ENCODE data around the gene PDK2. TPM values are rescaled to one million over a fixed set of nuclear protein-coding genes. Genes with fewer than 3 reads are reported as not detected.

Gene PDK2
- total and polyA plus RNA-seq, 2 of the 4 experiments (the other 2 are of a cell fraction): 26.7 to 104 TPM

GRCh38 chr17:50149417-50150353 lies 54.5 kb downstream of the PDK2 start:
- H2BK20ac ChIP-seq (ENCODE audit: low read depth, low read length): no peak overlapping the region
- BruUV-seq (replicated peaks): no TSS peak
- H3K27me3 ChIP-seq (ENCODE audit: control insufficient read depth, insufficient read depth, low read length): no peaks in the 10 kb centered on the region
- H3K4me3 ChIP-seq (ENCODE audit: insufficient read depth, low read depth, low read length): peak overlapping the region; percentile 86
- H3K27ac ChIP-seq (ENCODE audit: insufficient read depth, low read length): peak overlapping the region; percentile 88
- H3K9me3 ChIP-seq (ENCODE audit: control insufficient read depth, insufficient read depth, low read length): no peaks in the 10 kb centered on the region
- DNase-seq: peak; percentile 48
- ChIA-PET CTCF (interaction anchor here (0.8 to 1.6 kb wide), 2 partner anchors 11 to 12 kb away, joined by 3 to 5 read pairs; no protein-coding TSS in a partner anchor), POLR2A (ENCODE audit: unreplicated experiment) (no interaction called here)
- H2BK120ac ChIP-seq (ENCODE audit: low read depth, low read length): 0 out of 2 replicates have a peak overlapping the region, but pooled peaks have one; percentile 66
- no peak overlapping the region for H2BK15ac ChIP-seq (ENCODE audit: low read depth, low read length)
- H4K5ac ChIP-seq (ENCODE audit: low read depth, low read length): 0 out of 2 replicates have a peak overlapping the region, but pooled peaks have one; percentile 45
- peak overlapping the region; percentile 92 for H3K4ac ChIP-seq (ENCODE audit: low read depth, low read length)
- peaks cover 7 to 64% of the 10 kb centered on the region in 2 experiments; a peak in 3 of 4 replicates for H3K79me1 ChIP-seq (ENCODE audit: low read depth in 1 of 2, low read length in 2 of 2)
- H3K23ac ChIP-seq (ENCODE audit: low read depth, low read length): peak overlapping the region; percentile 76
- no peak for ATAC-seq (ENCODE audit: low read depth)
- peaks cover 27% of the 10 kb centered on the region for H3K4me1 ChIP-seq (ENCODE audit: control insufficient read depth, insufficient read depth, low read length)
- H2AK9ac ChIP-seq (replicated peaks; ENCODE audit: low read depth, low read length, poor library complexity): peak overlapping the region; percentile 96
- intact Hi-C loops (cut with micrococcal nuclease): loop anchor here (2.0 kb wide), 1 partner anchor 55 kb away; the partner anchor contains the start of gene PDK2
- H3K18ac ChIP-seq (ENCODE audit: low read depth, low read length): no peak overlapping the region; the same call in 1 of the 2 replicates
- H3K9me1 ChIP-seq (ENCODE audit: insufficient read depth, low read length): peaks cover 4% of the 10 kb centered on the region; the same call in 1 of the 2 replicates
- H2AFZ ChIP-seq (replicated peaks; ENCODE audit: low read length, poor library complexity): peak overlapping the region; percentile 84
- peak overlapping the region in 1 of 2 experiments; percentile 57; a peak in 1 of 4 replicates for H4K8ac ChIP-seq (ENCODE audit: low read depth in 2 of 2, low read length in 2 of 2)
- peak overlapping the region; percentile 90 for H3K14ac ChIP-seq (replicated peaks; ENCODE audit: low read depth, low read length)
- peak overlapping the region; percentile 89 for H3K4me2 ChIP-seq (ENCODE audit: low read depth, low read length)
- dilution Hi-C loops (cut with HindIII; ENCODE audit: low sequenced_read_pairs, unreplicated experiment): no loop called here
- H2BK5ac ChIP-seq (ENCODE audit: low read depth, low read length, poor library complexity, severe bottlenecking): peak overlapping the region; percentile 81
- peaks cover 45% of the 10 kb centered on the region for H4K20me1 ChIP-seq (ENCODE audit: insufficient read depth, low read length)
- H3K9ac ChIP-seq (ENCODE audit: low read depth, low read length): peak overlapping the region; percentile 92
- TF ChIP-seq CEBPB (IDR thresholded peaks at IDR 0.05; ENCODE audit: low read depth, low read length): no peak
- peak; percentile 61; the same call in 1 of the 2 replicates for TF ChIP-seq MXI1 (IDR thresholded peaks at IDR 0.05; ENCODE audit: borderline replicate concordance, low read depth, low read length)
- TF ChIP-seq CTCF (conservative IDR thresholded peaks at IDR 0.05; ENCODE audit: low read depth, low read length): no peak
- no peak for TF ChIP-seq CHD1 (IDR thresholded peaks at IDR 0.05; ENCODE audit: low read depth, low read length)
- no peak for TF ChIP-seq MAZ (IDR thresholded peaks at IDR 0.05; ENCODE audit: borderline replicate concordance, low read depth, low read length)
- TF ChIP-seq, protein P1, sequence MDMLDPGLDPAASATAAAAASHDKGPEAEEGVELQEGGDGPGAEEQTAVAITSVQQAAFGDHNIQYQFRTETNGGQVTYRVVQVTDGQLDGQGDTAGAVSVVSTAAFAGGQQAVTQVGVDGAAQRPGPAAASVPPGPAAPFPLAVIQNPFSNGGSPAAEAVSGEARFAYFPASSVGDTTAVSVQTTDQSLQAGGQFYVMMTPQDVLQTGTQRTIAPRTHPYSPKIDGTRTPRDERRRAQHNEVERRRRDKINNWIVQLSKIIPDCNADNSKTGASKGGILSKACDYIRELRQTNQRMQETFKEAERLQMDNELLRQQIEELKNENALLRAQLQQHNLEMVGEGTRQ (IDR thresholded peaks at IDR 0.05; ENCODE audit: low read depth, low read length): no peak
- no peak for TF ChIP-seq FOS (IDR thresholded peaks at IDR 0.05; ENCODE audit: low read depth, low read length)
- H3K36me3 ChIP-seq (ENCODE audit: control insufficient read depth, insufficient read depth, low read length): peaks cover 7% of the 10 kb centered on the region
- WGBS, 2 experiments (ENCODE audit: extremely low coverage in 2 of 2, insufficient read length in 1 of 2): 0% methylated on average over 55 of the region's 123 CpGs; no CpG with 5 or more reads in 1 of the 2 experiments
- H2AK5ac ChIP-seq (ENCODE audit: low read depth, low read length): peak overlapping the region; percentile 94
- H3K56ac ChIP-seq (ENCODE audit: extremely low read depth, insufficient read depth, low read length): peak overlapping the region; percentile 69; the same call in 1 of the 2 replicates
- in situ Hi-C loops (cut with MboI; ENCODE audit: low sequenced_read_pairs): no loop called here
- peak overlapping the region; percentile 70 for H4K91ac ChIP-seq (ENCODE audit: insufficient read depth, low read depth, low read length)
